ENCODE results near the gene DDC. TPM values are rescaled to one million over a fixed set of nuclear protein-coding genes. Genes with fewer than 3 reads are reported as not detected.

The DDC gene
- total RNA-seq, 1 donor from 2014 or later = 37.3 TPM

- no peaks in the 10 kb centered on the region for H3K36me3 Mint-ChIP-seq (ENCODE audit: insufficient read depth)
- H3K4me1 Mint-ChIP-seq (ENCODE audit: low read depth) = peaks cover 34% of the 10 kb centered on the region
- TF ChIP-seq CTCF (IDR thresholded peaks at IDR 0.05; ENCODE audit: unreplicated experiment) = no peak
- no peak overlapping the region for H3K27ac Mint-ChIP-seq
- H3K9me3 Mint-ChIP-seq (ENCODE audit: low read depth) = no peaks in the 10 kb centered on the region
- H3K4me3 Mint-ChIP-seq (ENCODE audit: low read depth) = no peak overlapping the region
- no peak for DNase-seq (ENCODE audit: low spot score, unreplicated experiment)
- H3K27me3 Mint-ChIP-seq = no peaks in the 10 kb centered on the region
These were observed 6.7 kb downstream of the DDC start for GRCh38 chr7:50558294-50559053.

DNA sequence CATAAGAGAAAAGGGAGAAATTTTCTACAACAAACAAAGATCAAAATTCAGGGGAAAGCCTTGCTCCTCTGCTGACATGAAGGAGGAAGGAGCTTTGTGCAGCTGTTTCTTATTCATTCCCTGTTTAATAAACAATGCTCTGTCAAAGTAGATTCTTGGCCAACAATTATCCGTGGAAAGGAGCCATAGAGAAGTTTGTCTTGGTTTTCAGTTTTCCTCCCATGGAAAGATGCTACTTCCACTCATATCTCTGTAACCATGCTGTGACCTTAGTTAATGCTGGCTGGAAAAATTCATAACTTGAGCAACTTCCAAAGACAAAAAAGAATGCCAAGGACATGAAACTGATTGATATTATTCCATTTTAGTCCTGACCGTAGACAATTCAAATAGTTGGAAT, 8.1 kb downstream of the DDC start:
- Mint-ChIP-seq H3K27ac (no peak overlapping the region), H3K36me3 (ENCODE audit: insufficient read depth) (no peaks in the 10 kb centered on the region), H3K4me3 (ENCODE audit: low read depth) (no peak overlapping the region), H3K27me3 (no peaks in the 10 kb centered on the region), H3K4me1 (ENCODE audit: low read depth) (peaks cover 43% of the 10 kb centered on the region), H3K9me3 (ENCODE audit: low read depth) (no peaks in the 10 kb centered on the region)
- no peak for DNase-seq (ENCODE audit: low spot score, unreplicated experiment)
- TF ChIP-seq CTCF (IDR thresholded peaks at IDR 0.05; ENCODE audit: unreplicated experiment) = no peak

- Mint-ChIP-seq H3K27ac (no peak overlapping the region), H3K27me3 (no peaks in the 10 kb centered on the region), H3K4me1 (ENCODE audit: low read depth) (peaks cover 47% of the 10 kb centered on the region), H3K9me3 (ENCODE audit: low read depth) (no peaks in the 10 kb centered on the region), H3K36me3 (ENCODE audit: insufficient read depth) (no peaks in the 10 kb centered on the region), H3K4me3 (ENCODE audit: low read depth) (no peak overlapping the region)
- no peak for TF ChIP-seq CTCF (IDR thresholded peaks at IDR 0.05; ENCODE audit: unreplicated experiment)
- DNase-seq (ENCODE audit: low spot score, unreplicated experiment) = no peak
These were observed 8.8 kb downstream of the DDC start for GRCh38 chr7:50556247-50556991.

- H3K4me1 Mint-ChIP-seq (ENCODE audit: low read depth) = peaks cover 46% of the 10 kb centered on the region
- TF ChIP-seq CTCF (IDR thresholded peaks at IDR 0.05; ENCODE audit: unreplicated experiment) = no peak
These were observed 9.5 kb downstream of the DDC start for GRCh38 chr7:50555594-50556140.

GRCh38 chr7:50554431-50555322, 10.5 kb downstream of the DDC start:
- no peaks in the 10 kb centered on the region for H3K27me3 Mint-ChIP-seq
- H3K36me3 Mint-ChIP-seq (ENCODE audit: insufficient read depth) = no peaks in the 10 kb centered on the region
- DNase-seq (ENCODE audit: low spot score, unreplicated experiment) = no peak
- no peak overlapping the region for H3K4me3 Mint-ChIP-seq (ENCODE audit: low read depth)
- TF ChIP-seq CTCF (IDR thresholded peaks at IDR 0.05; ENCODE audit: unreplicated experiment) = no peak
- no peak overlapping the region for H3K27ac Mint-ChIP-seq
- peaks cover 48% of the 10 kb centered on the region for H3K4me1 Mint-ChIP-seq (ENCODE audit: low read depth)
- no peaks in the 10 kb centered on the region for H3K9me3 Mint-ChIP-seq (ENCODE audit: low read depth)

More at GRCh38 chr7:50555594-50556140, 9.5 kb downstream of the DDC start:
- Mint-ChIP-seq H3K9me3 (ENCODE audit: low read depth) (no peaks in the 10 kb centered on the region), H3K27ac (no peak overlapping the region), H3K27me3 (no peaks in the 10 kb centered on the region), H3K36me3 (ENCODE audit: insufficient read depth) (no peaks in the 10 kb centered on the region), H3K4me3 (ENCODE audit: low read depth) (no peak overlapping the region)
- no peak for DNase-seq (ENCODE audit: low spot score, unreplicated experiment)

Measured in progenitor cell of endocrine pancreas (in vitro differentiated cells).